Dermis microvascular lymphatic vessel endothelial cell (primary cell): ENCODE results near the gene RAB5A. TPM values are rescaled to one million over a fixed set of nuclear protein-coding genes. Genes with fewer than 3 reads are reported as not detected.
"Not testable (repeated sequence)": the region's sequence is repeated elsewhere in the genome, so short reads cannot be mapped to it uniquely, and the experiment has no call there.

Experiments
- DNase-seq, 2 donors: peaks; one replicate each; pipeline versions ENCODE4 v3.0.0 to v3.0.0-alpha.2; 2010; ENCODE audit warnings: low read depth in 2 of 2
- total RNA-seq: library from RNA; depleted of rRNA; stranded (reverse); fragments of >200 nt; gene quantifications from 2 replicates; pipeline ENCODE4 v1.2.1, GENCODE V29; 2014

RAB5A gene
- total RNA-seq, result 62.4 and 91.8 TPM in 2 replicates

- DNase-seq, result peak; percentile 94 to 99
Measured at GRCh38 chr3:19946832-19947548, at the start of gene RAB5A. Gene RAB5A (plus strand): TSS chr3:19947097. CDS start chr3:19950899, 3,802 bp downstream.

GRCh38 chr3:19898721-19899120 lies 48.2 kb upstream of the RAB5A start:
- no peak for DNase-seq

GRCh38 chr3:19899264-19899663 lies 47.6 kb upstream of the RAB5A start:
- DNase-seq, result no peak

GRCh38 chr3:19899833-19900232 lies 47.1 kb upstream of the RAB5A start:
- not testable (repeated sequence) for DNase-seq

GRCh38 chr3:19901337-19901736 lies 45.6 kb upstream of the RAB5A start:
- DNase-seq, result peak in 1 of 2 donors; percentile 4

GRCh38 chr3:19901918-19902317 lies 45.0 kb upstream of the RAB5A start:
- DNase-seq, result no peak

GRCh38 chr3:19903649-19904048 lies 43.2 kb upstream of the RAB5A start:
- DNase-seq, result no peak

GRCh38 chr3:19907523-19907922 lies 39.4 kb upstream of the RAB5A start:
- no peak for DNase-seq

- no peak for DNase-seq
Measured at GRCh38 chr3:19911452-19911851, 35.4 kb upstream of the RAB5A start.

- DNase-seq, result no peak
Measured at GRCh38 chr3:19917167-19917566, 29.7 kb upstream of the RAB5A start.

- no peak for DNase-seq
Measured at GRCh38 chr3:19920401-19921080, 26.4 kb upstream of the RAB5A start.

- no peak for DNase-seq
Measured at GRCh38 chr3:19931180-19931692, 15.7 kb upstream of the RAB5A start.

- no peak for DNase-seq
Measured at GRCh38 chr3:19931767-19932188, 15.1 kb upstream of the RAB5A start.

- DNase-seq, result no peak
Measured at GRCh38 chr3:19932422-19932821, 14.5 kb upstream of the RAB5A start.

GRCh38 chr3:19934098-19934566 lies 12.8 kb upstream of the RAB5A start, which contains the start of gene EFHB:
Gene EFHB (minus strand): TSS chr3:19934217. CDS start chr3:19934018, 199 bp downstream.
- peak; percentile 37 to 42 for DNase-seq

- no peak for DNase-seq
Measured at GRCh38 chr3:19937459-19938294, 9.2 kb upstream of the RAB5A start.

GRCh38 chr3:19938295-19938627 lies 8.6 kb upstream of the RAB5A start:
- DNase-seq, result no peak

GRCh38 chr3:19940643-19941042 lies 6.3 kb upstream of the RAB5A start:
- DNase-seq, result no peak

GRCh38 chr3:19945534-19945933 lies 1.4 kb upstream of the RAB5A start:
- DNase-seq, result no peak

- DNase-seq, result no peak
Measured at GRCh38 chr3:19945969-19946831, 697 bp upstream of the RAB5A start.
